GM21447 (cell line): ENCODE measurements around the gene SH2D1B.

ENCODE experiments used
- ATAC-seq: cut with Tn5 transposase; IDR thresholded peaks from one replicate; pipeline ENCODE4 v1.9.1; 2021; ENCODE audit not compliant: unreplicated experiment

Gene SH2D1B

GRCh38 chr1:162383516-162383915 is 28.4 kb downstream of the SH2D1B start:
- no peak for ATAC-seq

- no peak for ATAC-seq
These were observed 28.8 kb downstream of the SH2D1B start for GRCh38 chr1:162383091-162383490.

- no peak for ATAC-seq
These were observed 29.8 kb downstream of the SH2D1B start for GRCh38 chr1:162381941-162382750.

- no peak for ATAC-seq
These were observed 30.6 kb downstream of the SH2D1B start, which contains the start of gene C1orf226 for GRCh38 chr1:162381383-162381782. C1orf226 (plus strand) TSS chr1:162381728; CDS start chr1:162381902, 174 bp downstream.

- ATAC-seq, result no peak
These were observed 31.7 kb downstream of the SH2D1B start for GRCh38 chr1:162380061-162380846.

GRCh38 chr1:162376691-162377090 is 35.2 kb downstream of the SH2D1B start, which contains the start of gene SPATA46:
SPATA46 (minus strand) TSS chr1:162376854; CDS start chr1:162376790, 64 bp downstream.
- ATAC-seq, result no peak

- ATAC-seq, result no peak
These were observed 36.5 kb downstream of the SH2D1B start for GRCh38 chr1:162375463-162375862.

GRCh38 chr1:162374406-162374805 is 37.5 kb downstream of the SH2D1B start:
- ATAC-seq, result no peak

GRCh38 chr1:162373541-162374260 is 38.2 kb downstream of the SH2D1B start:
- ATAC-seq, result no peak

GRCh38 chr1:162373072-162373427 is 38.9 kb downstream of the SH2D1B start:
- ATAC-seq, result no peak

GRCh38 chr1:162372159-162373071 is 39.5 kb downstream of the SH2D1B start:
- no peak for ATAC-seq

GRCh38 chr1:162371611-162372010 is 40.3 kb downstream of the SH2D1B start:
- no peak for ATAC-seq

- no peak for ATAC-seq
These were observed 41.2 kb downstream of the SH2D1B start for GRCh38 chr1:162370721-162371120.

- no peak for ATAC-seq
These were observed 41.8 kb downstream of the SH2D1B start for GRCh38 chr1:162370161-162370560.

GRCh38 chr1:162369571-162369970 is 42.4 kb downstream of the SH2D1B start:
- no peak for ATAC-seq

- no peak for ATAC-seq
These were observed 43.5 kb downstream of the SH2D1B start for GRCh38 chr1:162368451-162368850.

- ATAC-seq, result no peak
These were observed 44.2 kb downstream of the SH2D1B start for GRCh38 chr1:162367772-162368171.

- no peak for ATAC-seq
These were observed 44.9 kb downstream of the SH2D1B start for GRCh38 chr1:162367073-162367472.

GRCh38 chr1:162366671-162367070 is 45.3 kb downstream of the SH2D1B start:
- ATAC-seq, result no peak

- ATAC-seq, result no peak
These were observed 45.8 kb downstream of the SH2D1B start for GRCh38 chr1:162366149-162366548.
